ENCODE data around the gene USP28. TPM values are rescaled to one million over a fixed set of nuclear protein-coding genes. Genes with fewer than 3 reads are reported as not detected.

The USP28 gene
- total RNA-seq, 1 donor from 2014 or later, result 14.2 TPM

DNA sequence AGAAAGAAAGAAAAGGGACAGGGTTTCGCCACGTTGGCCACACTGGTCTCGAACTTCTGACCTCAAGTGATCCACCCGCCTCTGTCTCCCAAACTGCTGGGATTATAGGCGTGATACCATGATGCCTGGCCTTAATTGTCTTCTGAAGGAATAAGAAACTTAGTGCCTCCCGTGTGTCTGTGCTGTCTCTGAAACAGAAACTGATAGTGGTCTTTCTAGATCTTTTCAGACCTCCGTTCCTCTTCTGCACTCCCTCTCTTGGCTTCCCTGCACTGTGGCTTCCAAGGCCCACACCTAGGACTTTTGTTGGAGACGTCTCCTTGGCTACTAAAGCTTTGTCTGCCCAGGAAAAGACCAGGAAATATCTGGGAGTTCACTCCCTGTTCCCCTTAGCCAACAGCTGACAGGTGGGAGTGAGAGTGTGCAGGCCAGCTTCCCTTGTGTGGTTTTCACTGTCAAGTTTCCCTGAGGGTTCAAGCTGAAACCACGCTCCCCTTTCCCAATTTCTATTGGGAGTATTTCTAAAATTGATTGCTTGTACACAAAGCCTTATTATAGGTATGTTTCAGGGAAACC, 19.1 kb upstream of the USP28 start:
- Histone ChIP-seq H3K27me3 (no peaks in the 10 kb centered on the region), H3F3A (ENCODE audit: low read depth) (no peaks in the 10 kb centered on the region), H4K20me1 (ENCODE audit: low read depth) (no peaks in the 10 kb centered on the region), H3K9me3 (ENCODE audit: low read depth) (no peaks in the 10 kb centered on the region), H3K27ac (no peak overlapping the region), H3K9ac (no peak overlapping the region), H3K79me2 (ENCODE audit: low read depth) (no peaks in the 10 kb centered on the region), H3K36me3 (no peaks in the 10 kb centered on the region), H3K4me3 (no peak overlapping the region), H2AFZ (replicated peaks) (no peak overlapping the region), H3K4me2 (no peak overlapping the region), H3K4me1 (peaks cover 6% of the 10 kb centered on the region)
- Mint-ChIP-seq H3K27me3 (ENCODE audit: insufficient read depth, low read depth) (peaks cover 6% of the 10 kb centered on the region), H3K36me3 (no peaks in the 10 kb centered on the region), H3K9me3 (no peaks in the 10 kb centered on the region), H3K27ac (no peak overlapping the region), H3K4me3 (no peak overlapping the region), H3K4me1 (peaks cover 20% of the 10 kb centered on the region)
- DNase-seq (ENCODE audit: low spot score), result no peak
- TF ChIP-seq EZH2 (IDR thresholded peaks at IDR 0.05) (no peak), EZH2phosphoT487 (IDR thresholded peaks at IDR 0.05) (no peak)
- TF ChIP-seq, protein P1, sequence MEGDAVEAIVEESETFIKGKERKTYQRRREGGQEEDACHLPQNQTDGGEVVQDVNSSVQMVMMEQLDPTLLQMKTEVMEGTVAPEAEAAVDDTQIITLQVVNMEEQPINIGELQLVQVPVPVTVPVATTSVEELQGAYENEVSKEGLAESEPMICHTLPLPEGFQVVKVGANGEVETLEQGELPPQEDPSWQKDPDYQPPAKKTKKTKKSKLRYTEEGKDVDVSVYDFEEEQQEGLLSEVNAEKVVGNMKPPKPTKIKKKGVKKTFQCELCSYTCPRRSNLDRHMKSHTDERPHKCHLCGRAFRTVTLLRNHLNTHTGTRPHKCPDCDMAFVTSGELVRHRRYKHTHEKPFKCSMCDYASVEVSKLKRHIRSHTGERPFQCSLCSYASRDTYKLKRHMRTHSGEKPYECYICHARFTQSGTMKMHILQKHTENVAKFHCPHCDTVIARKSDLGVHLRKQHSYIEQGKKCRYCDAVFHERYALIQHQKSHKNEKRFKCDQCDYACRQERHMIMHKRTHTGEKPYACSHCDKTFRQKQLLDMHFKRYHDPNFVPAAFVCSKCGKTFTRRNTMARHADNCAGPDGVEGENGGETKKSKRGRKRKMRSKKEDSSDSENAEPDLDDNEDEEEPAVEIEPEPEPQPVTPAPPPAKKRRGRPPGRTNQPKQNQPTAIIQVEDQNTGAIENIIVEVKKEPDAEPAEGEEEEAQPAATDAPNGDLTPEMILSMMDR (IDR thresholded peaks at IDR 0.05), result no peak

DNA sequence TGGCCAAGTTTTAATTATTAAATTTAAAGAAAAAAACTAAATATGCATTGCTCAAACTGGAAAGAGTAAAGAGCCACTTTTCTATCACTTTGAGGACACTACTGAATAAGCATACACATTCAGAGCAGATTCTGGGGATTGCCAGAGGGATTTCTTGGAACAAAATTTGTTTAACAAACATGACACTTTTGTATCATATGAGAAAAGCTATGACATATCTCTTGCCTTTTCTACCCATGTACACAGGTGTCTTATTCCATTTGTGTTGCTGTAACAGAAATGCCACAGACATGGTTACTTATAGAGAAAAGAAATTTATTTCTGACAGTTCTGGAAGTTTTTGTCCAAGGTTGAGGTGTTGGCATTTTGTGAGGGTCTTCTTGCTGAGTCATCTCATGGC, 13.5 kb upstream of the USP28 start:
- Histone ChIP-seq H3K79me2 (ENCODE audit: low read depth) (no peaks in the 10 kb centered on the region), H4K20me1 (ENCODE audit: low read depth) (no peaks in the 10 kb centered on the region), H3K4me3 (no peak overlapping the region), H3K4me1 (no peaks in the 10 kb centered on the region), H3K27me3 (no peaks in the 10 kb centered on the region), H3K9me3 (ENCODE audit: low read depth) (no peaks in the 10 kb centered on the region), H2AFZ (replicated peaks) (no peak overlapping the region), H3F3A (ENCODE audit: low read depth) (no peaks in the 10 kb centered on the region), H3K4me2 (no peak overlapping the region), H3K36me3 (no peaks in the 10 kb centered on the region), H3K9ac (no peak overlapping the region), H3K27ac (no peak overlapping the region)
- DNase-seq (ENCODE audit: low spot score), result no peak
- Mint-ChIP-seq H3K4me3 (no peak overlapping the region), H3K4me1 (no peaks in the 10 kb centered on the region), H3K9me3 (no peaks in the 10 kb centered on the region), H3K27me3 (ENCODE audit: insufficient read depth, low read depth) (peaks cover 7% of the 10 kb centered on the region), H3K27ac (no peak overlapping the region), H3K36me3 (no peaks in the 10 kb centered on the region)
- TF ChIP-seq EZH2 (IDR thresholded peaks at IDR 0.05), result no peak
- no peak for TF ChIP-seq EZH2phosphoT487 (IDR thresholded peaks at IDR 0.05)
- TF ChIP-seq, protein P1 (IDR thresholded peaks at IDR 0.05), result no peak

DNA sequence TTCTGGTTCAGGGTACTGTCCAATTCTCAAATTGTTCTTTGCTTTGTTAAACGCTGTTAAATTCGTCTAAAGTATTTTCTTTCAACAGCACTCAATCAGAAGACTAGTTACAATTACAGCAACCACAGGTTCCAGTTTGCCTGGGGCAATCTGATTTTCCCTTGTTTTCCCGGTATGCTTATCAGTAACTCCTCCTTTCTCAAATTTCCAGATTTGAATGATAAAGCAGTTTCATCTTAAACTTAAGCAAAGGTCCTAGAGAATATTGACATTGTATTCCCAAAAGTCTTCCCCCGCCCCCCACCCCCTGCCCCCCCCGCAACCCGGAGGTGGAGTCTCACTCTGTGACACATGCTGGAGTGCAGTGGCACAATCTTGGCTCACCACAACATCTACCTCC, 10.5 kb upstream of the USP28 start:
- no peaks in the 10 kb centered on the region for H4K20me1 ChIP-seq (ENCODE audit: low read depth)
- H3K9ac ChIP-seq, result no peak overlapping the region
- no peaks in the 10 kb centered on the region for H3K27me3 ChIP-seq
- no peaks in the 10 kb centered on the region for H3K9me3 ChIP-seq (ENCODE audit: low read depth)
- no peaks in the 10 kb centered on the region for H3K79me2 ChIP-seq (ENCODE audit: low read depth)
- no peak overlapping the region for H3K4me2 ChIP-seq
- Mint-ChIP-seq H3K4me3 (no peak overlapping the region), H3K4me1 (peaks cover 6% of the 10 kb centered on the region), H3K27me3 (ENCODE audit: insufficient read depth, low read depth) (peaks cover 6% of the 10 kb centered on the region), H3K36me3 (no peaks in the 10 kb centered on the region), H3K27ac (no peak overlapping the region), H3K9me3 (no peaks in the 10 kb centered on the region)
- H3K4me1 ChIP-seq, result no peaks in the 10 kb centered on the region
- H3K36me3 ChIP-seq, result no peaks in the 10 kb centered on the region
- TF ChIP-seq, protein P1 (IDR thresholded peaks at IDR 0.05), result no peak
- TF ChIP-seq EZH2 (IDR thresholded peaks at IDR 0.05) (no peak), EZH2phosphoT487 (IDR thresholded peaks at IDR 0.05) (no peak)
- H3F3A ChIP-seq (ENCODE audit: low read depth), result no peaks in the 10 kb centered on the region
- no peak overlapping the region for H2AFZ ChIP-seq (replicated peaks)
- no peak for DNase-seq (ENCODE audit: low spot score)
- no peak overlapping the region for H3K4me3 ChIP-seq
- no peak overlapping the region for H3K27ac ChIP-seq
